AG04449 (cell line): ENCODE data around the gene ITPR2.

Source experiments
- CTCF ChIA-PET: fragments of 350-600 bp; formaldehyde crosslinking; extraction: SDS; loops from one replicate; lab custom pipeline; 2021; ENCODE audit warnings: antibody characterized with exemption; lab: Yijun Ruan, JAX
- POLR2A ChIA-PET: fragments of 400-600, 350-600 bp; formaldehyde crosslinking; extraction: SDS; loops from one replicate; lab custom pipeline; 2020; ENCODE audit warnings: antibody characterized with exemption, inconsistent platforms; lab: Yijun Ruan, JAX
- DNase-seq: peaks from one replicate; pipeline ENCODE4 v3.0.0-alpha.2; 2010; ENCODE audit warnings: low read depth, low spot score
- H3K4me3 ChIP-seq: 2 replicates; pipeline ENCODE4 v1.5.1; 2011; ENCODE audit warnings: low read depth, mild to moderate bottlenecking, control low read depth, low read length
- TF ChIP-seq, protein P1 (sequence below): IDR thresholded peaks from one replicate; pipeline ENCODE4 v1.5.1; 2011; ENCODE audit warnings: mild to moderate bottlenecking, moderate library complexity, low read length, control low read depth, inconsistent platforms; ENCODE audit not compliant: insufficient read depth; ENCODE audit errors: missing control alignments

Gene ITPR2

GRCh38 chr12:26335651-26336050, 497.3 kb downstream of the ITPR2 start:
- TF ChIP-seq, protein P1, sequence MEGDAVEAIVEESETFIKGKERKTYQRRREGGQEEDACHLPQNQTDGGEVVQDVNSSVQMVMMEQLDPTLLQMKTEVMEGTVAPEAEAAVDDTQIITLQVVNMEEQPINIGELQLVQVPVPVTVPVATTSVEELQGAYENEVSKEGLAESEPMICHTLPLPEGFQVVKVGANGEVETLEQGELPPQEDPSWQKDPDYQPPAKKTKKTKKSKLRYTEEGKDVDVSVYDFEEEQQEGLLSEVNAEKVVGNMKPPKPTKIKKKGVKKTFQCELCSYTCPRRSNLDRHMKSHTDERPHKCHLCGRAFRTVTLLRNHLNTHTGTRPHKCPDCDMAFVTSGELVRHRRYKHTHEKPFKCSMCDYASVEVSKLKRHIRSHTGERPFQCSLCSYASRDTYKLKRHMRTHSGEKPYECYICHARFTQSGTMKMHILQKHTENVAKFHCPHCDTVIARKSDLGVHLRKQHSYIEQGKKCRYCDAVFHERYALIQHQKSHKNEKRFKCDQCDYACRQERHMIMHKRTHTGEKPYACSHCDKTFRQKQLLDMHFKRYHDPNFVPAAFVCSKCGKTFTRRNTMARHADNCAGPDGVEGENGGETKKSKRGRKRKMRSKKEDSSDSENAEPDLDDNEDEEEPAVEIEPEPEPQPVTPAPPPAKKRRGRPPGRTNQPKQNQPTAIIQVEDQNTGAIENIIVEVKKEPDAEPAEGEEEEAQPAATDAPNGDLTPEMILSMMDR, result no peak
- POLR2A ChIA-PET, result no interaction called here
- DNase-seq, result no peak
- H3K4me3 ChIP-seq, result no peak overlapping the region
- CTCF ChIA-PET, result interaction anchor here (1.3 kb wide), 1 partner anchor 9 kb away, joined by 3 read pairs; no protein-coding TSS in a partner anchor

GRCh38 chr12:26334621-26335124, 498.3 kb downstream of the ITPR2 start:
- H3K4me3 ChIP-seq, result no peak overlapping the region
- ChIA-PET POLR2A (no interaction called here), CTCF (interaction anchor here (1.3 kb wide), 1 partner anchor 10 kb away, joined by 3 read pairs; no protein-coding TSS in a partner anchor)
- TF ChIP-seq, protein P1, result no peak
- no peak for DNase-seq

GRCh38 chr12:26331960-26332359, 501.0 kb downstream of the ITPR2 start:
- ChIA-PET CTCF (no interaction called here), POLR2A (no interaction called here)
- no peak for DNase-seq
- TF ChIP-seq, protein P1, result no peak
- H3K4me3 ChIP-seq, result no peak overlapping the region

DNA sequence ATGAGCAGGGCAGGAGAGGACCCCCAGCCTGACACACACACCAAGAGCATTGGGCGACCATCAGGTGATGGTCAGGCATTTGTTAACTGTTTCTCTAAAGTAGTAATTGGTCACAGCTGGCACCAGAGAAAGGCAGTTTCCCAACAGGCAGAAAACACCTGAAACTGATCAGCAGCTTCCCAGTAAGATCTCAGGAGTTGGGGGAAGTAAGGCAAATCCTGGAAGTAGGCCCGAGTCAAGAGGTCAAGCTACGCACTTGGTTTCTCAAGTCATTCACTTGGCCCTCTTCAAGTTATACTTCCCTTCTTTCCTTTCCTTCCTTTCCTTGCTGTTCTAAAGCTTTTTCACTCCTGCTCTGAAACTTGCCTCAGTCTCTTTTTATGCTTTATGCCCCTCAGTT, 501.9 kb downstream of the ITPR2 start:
- DNase-seq, result no peak
- CTCF ChIA-PET, result no interaction called here
- TF ChIP-seq, protein P1, result no peak
- POLR2A ChIA-PET, result no interaction called here
- H3K4me3 ChIP-seq, result no peak overlapping the region

DNA sequence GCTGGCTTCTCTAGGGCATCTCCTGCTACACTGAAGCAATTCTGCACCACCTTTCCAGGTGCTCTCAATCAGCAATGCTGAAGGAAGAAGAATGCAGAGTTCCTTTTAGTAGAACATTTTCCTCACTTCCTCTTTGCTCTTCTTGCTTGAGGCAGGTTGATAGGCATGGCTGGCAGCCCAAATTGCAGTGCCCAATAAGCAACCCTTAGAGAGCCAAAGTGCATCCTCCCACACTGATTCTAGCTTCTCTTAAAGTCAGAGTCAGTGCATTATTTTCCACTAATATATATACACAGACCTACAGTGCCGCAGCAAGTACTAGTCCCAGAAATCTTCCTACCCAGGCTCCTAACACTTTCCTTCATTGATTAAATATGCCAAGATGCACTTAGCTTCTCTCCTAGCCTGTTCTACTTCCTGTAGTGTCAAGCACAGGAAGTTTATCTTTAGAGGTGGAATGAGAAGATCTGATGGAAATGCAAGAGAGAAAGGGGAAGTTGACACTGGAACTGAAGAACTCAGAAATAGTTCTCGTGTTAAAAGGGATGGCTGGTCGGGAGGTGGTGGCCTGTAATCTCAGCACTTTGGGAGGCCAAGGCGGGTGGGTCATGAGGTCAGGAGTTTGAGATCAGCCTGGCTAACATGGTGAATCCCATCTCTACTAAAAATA, 504.9 kb downstream of the ITPR2 start:
- CTCF ChIA-PET, result interaction anchor here (1.3 to 2.0 kb wide), 2 partner anchors 10 kb away, joined by 4 to 10 read pairs; no protein-coding TSS in a partner anchor
- H3K4me3 ChIP-seq, result no peak overlapping the region

DNA sequence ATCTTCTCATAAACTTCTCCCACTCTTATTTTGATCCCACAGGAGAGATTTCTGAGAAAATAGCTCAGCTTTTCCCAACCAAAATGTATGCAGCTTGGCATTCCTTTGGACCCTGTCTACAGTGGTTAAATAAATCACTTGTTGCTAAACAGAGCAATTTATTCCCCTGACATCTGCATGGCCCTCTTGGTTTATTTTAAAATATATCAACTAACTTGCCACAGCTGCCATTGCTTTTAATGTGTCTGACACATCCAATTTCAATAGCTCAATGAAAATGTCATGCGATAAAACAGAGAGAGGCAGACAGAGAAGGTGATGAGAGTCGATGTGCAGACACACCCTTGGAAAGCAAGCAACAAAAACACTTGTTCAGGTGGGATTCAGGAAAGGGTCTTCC, 509.3 kb downstream of the ITPR2 start:
- TF ChIP-seq, protein P1, result no peak
- DNase-seq, result no peak
- ChIA-PET POLR2A (no interaction called here), CTCF (interaction anchor here (1.3 kb wide), 1 partner anchor 291 kb away, joined by 3 read pairs; no protein-coding TSS in a partner anchor)
- H3K4me3 ChIP-seq, result no peak overlapping the region

More for the DNA sequence above, 504.9 kb downstream of the ITPR2 start:
- POLR2A ChIA-PET, result no interaction called here
- DNase-seq, result no peak
- TF ChIP-seq, protein P1, result no peak
